HG02588 (cell line): Measurements from ENCODE around the gene ZNF428.
"Not testable (repeated sequence)": the region's sequence is repeated elsewhere in the genome, so short reads cannot be mapped to it uniquely, and the experiment has no call there.

ENCODE experiments used
- ATAC-seq: cut with Tn5 transposase; IDR thresholded peaks from one replicate; pipeline ENCODE4 v1.9.1; 2021; ENCODE audit warnings: mild to moderate bottlenecking, moderate library complexity; ENCODE audit not compliant: unreplicated experiment

ZNF428 gene

DNA sequence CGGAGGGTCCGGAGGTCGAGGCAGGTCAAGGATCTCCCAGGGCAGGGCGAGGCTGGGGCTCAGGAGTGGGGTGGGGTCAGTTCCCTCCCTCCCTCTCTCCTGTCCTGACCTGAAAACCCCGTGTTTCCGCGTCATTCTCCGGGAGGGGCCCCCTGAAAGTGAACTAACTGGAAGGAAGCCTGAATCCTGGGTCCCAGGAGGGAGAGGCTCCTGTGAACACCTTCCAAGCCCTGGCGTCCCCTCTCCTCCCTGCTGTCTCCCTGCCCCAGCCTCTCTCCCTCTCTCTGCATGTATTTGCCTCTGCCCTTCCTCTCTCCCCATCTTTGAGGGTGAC is 21.0 kb upstream of the ZNF428 start:
- ATAC-seq, result no peak

DNA sequence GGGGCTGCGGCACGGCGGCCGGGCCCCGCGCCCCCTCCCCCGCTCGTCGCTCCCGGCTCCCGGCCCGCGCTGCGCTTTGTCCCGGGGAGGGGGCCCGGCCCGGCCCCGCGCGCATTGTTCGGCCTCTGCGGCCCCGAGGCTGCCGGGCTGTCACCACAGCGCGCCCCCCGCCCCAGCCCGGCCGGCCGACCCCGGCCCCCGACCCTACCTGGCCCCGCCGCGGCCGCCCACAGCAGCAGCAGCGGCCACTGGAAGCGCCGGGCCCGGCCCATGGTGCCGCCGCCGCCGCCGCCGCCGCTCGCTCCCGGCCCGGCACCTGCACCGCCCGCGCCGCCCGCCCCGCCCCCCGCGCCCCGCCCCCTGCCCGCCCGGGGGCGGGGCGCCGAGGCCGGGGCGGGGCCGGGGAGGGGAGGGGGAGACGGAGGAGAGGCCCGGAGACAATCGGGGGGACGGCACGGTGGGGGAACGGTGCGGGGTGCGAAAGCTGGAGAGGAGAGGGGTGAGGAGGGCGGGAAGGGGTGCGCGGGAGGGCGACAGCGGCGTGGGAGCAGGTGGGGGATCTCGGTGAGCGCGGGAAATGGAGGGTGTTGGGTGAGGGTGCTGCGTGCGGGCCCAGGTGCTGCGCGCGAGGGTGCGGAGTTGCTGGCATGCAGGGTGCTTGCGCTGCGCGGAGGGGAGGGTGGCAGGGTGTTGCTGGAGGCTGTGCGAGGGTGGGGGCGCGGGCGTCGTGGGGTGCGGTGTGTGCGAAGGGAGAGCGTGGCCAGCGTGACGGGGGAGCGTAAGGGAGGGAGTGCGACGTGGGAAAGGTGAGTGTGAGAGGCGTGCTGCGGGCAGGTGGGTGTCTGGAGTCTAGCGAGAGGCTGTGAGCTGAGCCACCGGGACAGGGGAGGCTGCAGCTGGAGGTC is 20.3 kb upstream of the ZNF428 start, which contains the start of gene CADM4:
TSS of gene CADM4 (minus strand) at position 332 of the 905 bp plus-strand sequence. CDS start at position 272, 60 bp downstream.
- no peak for ATAC-seq

DNA sequence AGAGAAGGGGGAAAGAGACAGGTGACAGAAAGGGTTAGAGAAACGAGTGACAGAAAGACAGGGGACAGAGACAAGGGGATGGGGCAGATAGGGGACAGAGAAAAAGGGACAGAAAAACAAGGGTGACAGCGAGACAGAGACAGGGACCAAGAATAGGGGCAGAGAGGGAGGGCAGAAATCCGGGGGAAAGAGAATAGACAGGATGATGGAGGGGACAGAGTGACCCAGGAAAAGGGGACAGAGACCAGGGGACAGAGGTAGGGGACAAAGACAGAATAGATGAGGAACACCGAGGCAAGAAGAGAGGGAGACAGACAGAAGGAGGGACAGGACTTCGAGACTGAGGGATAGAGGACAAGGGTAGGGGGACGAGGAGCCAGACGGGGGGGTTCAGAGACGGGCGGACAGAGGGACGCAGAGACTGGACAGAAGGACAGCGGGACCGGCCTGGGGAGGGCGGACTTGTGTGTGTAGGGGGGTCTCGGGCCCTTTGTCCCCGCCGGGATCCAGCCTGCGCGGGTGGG is 19.6 kb upstream of the ZNF428 start:
- ATAC-seq, result no peak

DNA sequence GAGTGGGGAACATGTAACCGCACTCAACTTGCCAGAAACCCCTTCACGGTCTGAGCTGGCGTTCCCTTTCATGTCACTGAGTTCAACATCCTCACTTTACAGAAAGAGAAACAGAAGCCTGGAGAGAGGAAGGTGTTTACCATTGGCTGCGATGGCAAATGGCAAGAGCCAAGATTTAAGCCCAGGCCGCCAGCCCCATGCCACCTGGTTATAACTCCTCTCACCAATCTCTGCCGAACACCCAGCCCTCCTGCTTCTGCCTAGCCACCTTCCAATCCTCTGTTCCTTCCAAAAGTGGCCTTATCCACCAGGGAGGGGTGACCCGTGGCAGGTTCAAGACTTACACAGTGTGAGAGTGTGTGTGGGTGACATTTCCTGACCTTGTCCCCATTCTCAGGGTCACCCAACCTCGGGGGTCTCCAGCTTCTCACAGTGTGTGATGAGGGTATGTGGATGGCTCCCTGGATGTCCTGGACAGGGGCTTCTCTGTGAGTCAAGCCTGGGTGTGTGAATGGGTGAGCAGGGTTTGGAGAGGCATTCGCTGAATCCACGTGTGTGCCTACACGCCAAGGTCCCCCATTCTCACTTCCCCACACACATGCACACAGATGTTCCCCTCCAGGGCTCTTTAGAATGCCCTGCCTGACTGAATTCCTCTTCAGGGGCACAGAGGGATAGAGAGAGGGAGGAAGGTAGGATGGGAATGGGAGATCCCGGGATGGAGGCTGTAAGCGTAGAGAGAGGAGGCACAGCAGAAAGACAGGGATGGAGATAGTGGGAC is 19.0 kb upstream of the ZNF428 start:
- no peak for ATAC-seq

DNA sequence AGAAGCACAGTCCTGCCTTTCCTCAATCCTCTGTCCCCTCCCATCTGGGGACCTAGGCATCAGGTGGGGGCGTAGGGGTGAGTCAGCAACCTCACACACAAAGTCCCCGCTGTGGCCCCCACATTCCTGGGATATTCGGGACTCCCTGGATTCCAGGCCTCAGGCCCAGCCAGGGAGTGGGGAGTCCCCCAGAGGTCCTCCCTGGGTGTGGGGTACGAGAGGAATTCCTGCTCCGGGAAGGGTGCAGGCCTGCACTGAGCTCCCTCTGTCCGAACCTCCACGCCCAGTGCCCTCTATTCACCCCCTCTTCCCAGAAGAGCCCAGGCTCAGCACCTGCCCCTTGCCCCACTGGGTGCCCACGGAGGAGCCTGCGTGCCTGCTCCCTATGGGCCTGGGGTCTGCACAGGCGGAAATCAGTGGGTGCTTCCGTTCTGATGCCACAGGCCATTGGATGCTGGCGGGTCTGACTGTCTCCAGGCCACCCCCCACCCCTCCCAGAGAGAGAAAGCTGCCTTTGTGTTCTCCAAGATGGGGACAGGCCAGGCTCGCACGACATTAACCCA is 16.8 kb upstream of the ZNF428 start:
- ATAC-seq, result no peak

DNA sequence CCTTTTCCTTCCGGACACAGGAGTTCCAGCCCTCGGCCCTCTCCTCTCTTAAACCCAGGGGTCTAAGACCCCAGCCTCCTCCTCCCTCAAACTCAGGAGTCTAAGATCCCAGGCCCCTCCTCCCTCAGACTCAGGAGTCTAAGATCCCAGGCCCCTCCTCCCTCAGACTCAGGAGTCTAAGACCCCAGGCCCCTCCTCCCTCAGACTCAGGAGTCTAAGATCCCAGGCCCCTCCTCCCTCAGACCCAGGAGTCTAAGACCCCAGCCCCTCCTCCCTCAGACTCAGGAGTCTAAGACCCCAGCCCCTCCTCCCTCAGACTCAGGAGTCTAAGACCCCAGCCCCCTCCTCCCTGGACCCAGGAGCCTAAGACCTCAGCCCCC is 16.1 kb upstream of the ZNF428 start:
- ATAC-seq, result not testable (repeated sequence)

DNA sequence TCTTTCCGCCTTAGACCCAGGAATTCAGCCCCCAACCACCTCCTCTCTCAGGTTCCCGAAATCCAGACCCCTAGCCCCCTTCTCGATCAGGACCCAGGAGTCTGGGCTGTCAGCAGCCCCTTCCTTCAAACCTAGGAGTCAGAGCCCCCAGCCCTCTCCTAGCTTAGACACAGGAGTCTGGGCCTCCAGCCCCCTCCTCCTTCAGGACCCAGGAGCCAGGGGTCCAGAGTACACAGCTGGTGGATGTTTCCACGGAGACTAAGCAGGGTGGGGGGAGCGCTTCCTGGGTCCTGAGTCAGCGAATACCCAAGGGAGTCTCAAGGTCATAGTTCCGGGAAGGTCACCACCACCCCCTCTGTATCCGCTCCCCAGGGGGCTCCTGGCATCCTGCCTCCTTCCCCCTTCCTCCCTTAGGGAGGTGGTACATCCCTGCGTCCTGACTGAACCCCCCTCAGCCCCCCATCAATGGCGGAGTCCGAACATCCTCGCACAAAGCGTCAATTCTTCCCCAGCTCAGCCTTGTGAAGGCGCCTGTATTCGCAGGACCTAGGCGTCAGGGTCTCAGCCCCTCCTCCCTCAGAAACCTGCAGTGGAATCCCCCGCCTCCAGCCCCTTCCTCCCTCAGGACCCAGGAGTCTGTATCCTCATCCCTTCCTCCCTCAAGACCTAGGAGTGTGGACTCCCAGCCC is 15.6 kb upstream of the ZNF428 start:
- no peak for ATAC-seq

DNA sequence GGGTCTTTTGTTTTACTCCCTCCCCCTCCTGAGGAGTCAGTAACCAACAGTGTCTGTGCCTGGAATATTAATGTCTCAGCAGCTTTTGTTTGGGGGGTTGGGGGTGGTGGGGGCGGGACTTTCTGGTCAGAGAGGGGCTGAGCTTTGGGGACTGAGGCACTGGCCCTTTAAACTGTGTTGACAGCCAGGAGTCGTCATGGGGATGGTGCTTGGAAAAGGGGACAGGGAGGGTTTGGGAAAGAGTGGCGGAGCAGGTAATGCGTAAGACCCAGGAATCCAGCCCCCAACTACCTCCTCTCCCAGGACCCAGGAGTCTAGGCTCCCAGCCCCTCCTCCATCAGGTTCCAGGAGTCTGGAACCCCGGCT is 15.1 kb upstream of the ZNF428 start:
- no peak for ATAC-seq

DNA sequence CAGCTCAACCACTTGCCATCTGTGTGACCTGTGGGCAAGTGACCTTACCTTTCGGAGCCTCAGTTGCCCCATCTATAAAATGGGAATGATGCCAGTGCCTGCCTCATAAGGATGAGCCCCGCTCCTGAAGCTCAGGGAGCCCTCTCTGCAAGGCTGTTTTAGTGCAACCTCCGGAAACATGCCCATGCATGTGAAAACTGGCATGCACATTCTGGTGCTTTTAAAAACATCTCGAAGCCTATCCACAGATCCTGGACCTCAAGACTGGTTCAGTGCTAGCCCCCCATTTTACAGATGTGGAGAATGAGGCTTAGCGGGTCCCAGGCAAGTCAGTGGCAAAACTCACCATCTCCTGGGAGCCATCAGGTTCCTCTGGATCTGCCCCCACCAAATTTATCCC is 14.6 kb upstream of the ZNF428 start:
- ATAC-seq, result no peak

DNA sequence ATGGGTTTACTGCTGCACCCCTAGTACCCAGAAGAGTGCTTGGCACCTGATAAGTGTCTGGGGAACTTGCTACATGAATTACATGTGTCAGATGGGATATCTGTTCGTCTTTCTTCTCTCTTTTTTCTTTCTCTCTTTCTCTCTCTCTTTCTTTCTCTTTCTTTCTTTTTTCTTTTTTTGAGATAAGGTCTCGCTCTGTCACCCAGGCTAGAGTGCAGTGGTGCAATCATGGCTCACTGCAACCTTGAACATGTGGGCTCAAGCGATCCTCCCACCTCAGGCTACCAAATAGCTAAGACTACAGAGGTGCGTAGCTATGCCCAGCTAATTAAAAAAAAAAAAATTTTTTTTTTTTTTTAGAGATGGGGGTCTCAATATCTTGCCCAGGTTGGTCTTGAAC is 14.1 kb upstream of the ZNF428 start:
- no peak for ATAC-seq

DNA sequence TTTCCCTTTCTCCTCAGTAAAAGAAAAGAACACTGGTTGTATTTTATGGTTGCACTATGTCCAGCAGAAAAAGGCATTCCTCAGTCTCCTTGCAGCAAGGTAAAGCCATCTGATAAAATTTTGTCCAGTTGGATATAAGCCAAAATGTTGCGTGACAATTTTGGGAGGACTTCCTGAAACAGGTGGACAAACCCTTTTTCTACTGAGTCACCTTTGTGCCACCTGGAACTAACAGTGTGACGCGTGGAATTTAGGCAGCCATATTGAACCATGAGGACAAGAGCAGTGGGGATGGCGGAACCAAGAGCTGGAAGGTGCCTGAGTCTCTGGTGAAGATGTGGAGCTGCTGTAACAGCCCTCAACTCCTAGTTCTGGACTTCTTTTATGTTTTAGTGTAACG is 12.1 kb upstream of the ZNF428 start:
- no peak for ATAC-seq

DNA sequence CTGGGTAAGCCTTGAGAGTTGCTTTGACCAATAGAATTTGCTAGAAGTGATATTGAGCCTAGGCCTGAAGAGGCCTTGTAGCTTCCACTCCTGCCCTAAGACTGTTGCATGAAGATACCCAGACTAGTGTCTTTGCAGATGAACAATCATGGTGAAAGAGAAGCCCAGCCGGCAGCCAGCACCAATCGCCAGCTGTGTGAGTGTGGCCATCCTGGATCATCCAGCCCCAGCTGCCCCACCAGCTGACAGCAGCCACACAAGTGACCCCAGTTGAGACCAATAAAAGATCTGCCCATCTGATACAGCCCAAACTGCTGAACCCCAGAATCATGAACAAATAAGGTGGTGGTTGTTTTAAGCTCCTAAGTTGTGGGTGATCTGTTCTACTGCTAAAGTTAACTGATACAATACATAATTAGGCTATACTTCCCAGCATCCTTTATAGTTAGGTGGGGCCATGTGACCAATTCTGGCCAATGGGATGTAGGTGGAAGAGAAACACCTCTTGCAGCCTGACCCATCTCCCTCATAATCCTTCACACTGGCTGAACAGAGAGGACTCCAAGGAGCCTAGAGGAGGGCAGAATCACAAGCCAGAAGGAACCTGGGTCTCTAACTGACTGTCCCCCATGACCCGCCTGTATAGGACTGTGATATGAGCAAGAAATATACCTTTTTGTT is 9.4 kb upstream of the ZNF428 start:
- ATAC-seq, result no peak

DNA sequence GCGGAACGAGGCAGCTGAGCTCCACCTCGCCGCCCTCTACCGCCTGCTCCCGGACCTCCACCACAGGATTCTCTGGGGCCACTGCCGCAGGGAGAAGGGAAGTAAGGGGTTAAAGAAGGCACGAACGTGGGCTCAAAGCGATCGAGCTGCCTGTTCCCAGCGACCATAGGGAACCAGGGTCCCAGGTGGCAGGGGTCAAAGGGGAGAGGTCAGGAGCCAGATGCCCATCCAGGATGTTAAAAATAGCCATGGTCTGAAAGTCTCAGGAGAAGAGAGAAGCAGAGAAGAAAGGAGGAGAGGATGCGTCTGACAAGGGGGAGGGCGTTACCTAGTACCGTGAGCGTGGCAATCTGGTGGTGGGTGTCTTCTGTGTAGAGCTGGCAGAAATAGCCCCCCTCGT is 7.4 kb upstream of the ZNF428 start:
- no peak for ATAC-seq

DNA sequence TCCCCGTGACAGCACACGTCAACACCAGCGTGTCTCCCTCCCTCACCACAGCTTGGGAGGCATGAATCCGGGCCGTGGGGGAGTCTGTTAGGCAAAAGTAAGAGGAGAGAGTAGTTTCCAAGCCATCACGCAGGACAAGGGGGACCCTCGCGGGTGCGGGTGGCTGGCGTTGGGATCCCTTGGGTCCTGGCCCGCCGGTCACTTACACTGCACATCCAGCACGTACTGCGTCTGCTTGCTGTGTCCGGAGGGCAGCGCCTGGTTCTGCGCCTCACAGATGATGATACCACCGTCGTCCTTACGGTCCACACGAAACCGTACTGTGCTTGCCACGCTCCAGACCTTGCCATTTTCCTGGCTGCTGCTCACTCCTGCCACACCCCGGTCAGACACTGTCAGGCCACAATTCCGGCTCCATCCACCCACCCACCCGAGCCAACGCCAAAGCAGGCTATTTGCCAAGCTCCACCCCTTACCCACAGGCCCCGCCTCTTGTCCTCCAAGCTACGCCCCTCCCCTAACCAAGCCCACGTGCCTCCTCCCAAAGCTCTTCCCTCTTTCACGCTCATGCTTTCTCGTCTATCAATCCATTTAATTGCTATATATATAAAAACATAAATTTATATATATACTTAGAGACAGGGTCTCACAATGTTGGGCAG is 6.6 kb upstream of the ZNF428 start:
- no peak for ATAC-seq

DNA sequence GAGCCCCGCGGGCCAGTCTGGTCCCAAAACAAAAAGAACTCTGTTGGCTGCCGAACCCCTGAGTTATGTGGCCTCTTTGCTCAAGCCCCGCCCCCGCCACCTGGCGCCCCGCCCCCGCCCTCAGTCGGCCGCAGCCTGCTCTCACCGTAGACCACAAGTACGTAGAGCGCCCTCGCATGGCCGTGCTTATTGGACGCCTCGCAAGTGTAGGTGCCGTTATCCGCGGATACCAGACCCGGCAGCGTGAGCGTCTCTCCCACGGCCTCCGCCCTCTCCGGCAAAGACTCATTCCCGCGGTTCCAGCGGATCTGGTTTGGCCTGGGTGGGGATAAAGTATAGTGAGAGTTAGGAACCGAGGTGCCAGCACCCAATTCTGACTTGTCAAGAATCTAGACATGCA is 5.5 kb upstream of the ZNF428 start:
- ATAC-seq, result no peak

DNA sequence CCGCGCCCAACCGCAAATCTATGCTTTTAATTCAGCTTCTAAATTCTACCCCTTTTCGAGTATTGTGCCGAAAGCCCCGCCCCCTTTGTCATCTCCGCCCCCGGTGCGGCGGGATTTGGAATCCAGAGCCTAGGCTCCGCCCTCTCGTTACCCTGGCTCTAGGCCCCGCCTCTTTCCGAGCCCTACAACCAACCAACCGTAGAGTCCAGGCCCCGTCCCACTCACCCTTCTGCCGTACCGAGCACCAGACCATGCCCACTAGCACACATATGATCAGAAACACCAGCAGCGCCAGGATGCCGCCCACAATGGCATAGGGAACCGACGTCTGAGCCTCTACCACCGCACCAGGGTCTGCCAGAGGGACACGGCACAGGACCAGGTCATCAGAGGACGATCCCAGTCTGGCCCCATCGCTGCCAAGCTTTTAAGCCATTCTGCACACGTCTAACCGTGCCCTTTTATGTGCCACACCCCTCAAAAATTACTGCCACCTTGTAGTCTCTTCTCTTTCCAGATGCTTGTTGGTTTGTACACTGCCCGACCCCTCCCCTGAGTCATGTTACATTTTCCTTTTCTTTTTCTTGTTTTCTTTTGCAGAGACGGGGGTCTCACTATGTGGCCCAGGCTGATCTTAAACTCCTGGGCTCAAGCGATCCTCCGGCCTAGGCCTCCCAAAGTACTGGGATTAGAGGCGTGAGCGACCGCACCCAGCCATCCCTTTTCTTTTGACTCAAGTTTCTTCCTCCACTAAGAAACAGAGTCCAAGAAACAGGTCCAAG is 4.7 kb upstream of the ZNF428 start:
- ATAC-seq, result no peak

DNA sequence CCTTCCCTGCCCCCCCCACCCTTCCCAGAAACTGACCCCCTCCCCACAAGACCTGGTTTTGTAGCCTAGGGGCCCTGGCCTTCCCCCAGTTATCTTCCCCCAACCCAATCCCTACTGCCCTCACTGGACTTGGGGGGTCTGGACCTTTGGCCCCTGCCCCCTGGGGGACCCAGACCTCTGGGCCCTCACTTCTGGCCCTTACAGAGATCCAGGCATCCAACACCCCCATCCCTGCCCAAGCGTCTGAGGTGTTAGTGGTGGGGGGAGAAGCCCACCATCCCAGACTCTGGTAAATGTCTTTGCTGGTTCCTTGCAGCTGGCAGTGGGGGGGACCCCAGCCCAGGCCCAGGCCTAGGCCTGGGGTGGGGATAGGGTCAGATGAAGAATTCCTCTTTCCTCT is 3.5 kb upstream of the ZNF428 start:
- no peak for ATAC-seq

DNA sequence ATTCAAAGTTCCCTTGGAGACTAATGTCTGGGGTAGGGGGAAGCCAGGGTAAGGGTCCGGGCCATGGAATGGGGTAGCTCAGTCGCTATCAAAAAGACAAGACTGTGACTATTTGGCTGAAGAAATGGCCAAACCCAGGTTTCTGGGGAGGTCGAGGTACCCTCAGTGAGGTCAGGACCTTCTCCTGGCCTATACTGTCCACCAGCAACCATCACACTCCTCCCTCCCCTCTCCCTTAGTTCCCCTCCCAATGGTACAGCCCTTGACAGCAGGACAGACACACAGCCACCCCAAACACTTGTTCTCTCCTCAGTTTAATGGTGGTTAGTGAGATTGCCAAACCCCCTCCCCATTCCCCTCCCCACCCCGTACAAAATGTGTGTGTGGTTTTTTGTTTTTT is 2.6 kb upstream of the ZNF428 start:
- no peak for ATAC-seq
